GM12873 (cell line): ENCODE results near the gene PTPRE.

ENCODE experiments used
- TF ChIP-seq, protein P1 (sequence below): IDR thresholded peaks from 2 replicates; pipeline ENCODE4 v1.5.1; 2012; ENCODE audit warnings: low read depth, mild to moderate bottlenecking, moderate library complexity, low read length, control low read depth; ENCODE audit not compliant: insufficient read depth; ENCODE audit errors: missing control alignments

Gene PTPRE

DNA sequence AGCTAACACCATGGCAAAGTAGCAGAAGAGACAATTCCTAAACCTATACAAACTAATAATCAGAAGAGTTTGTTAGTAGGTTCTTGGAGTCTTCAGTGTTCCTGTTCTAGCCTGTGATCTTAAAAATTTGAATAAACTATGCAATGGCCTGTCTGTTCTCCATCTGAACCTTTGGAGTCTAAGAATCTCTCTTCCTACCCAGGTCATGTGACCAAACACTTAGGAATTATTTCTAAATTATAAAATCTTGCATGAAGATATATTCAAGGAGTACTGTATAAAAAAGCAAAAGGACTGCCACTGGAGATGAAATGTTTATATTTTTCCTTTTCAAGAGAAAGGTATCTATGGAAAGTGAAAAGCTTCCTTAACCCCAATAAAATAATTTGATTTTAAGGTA, 216.9 kb downstream of the PTPRE start:
- TF ChIP-seq, protein P1, sequence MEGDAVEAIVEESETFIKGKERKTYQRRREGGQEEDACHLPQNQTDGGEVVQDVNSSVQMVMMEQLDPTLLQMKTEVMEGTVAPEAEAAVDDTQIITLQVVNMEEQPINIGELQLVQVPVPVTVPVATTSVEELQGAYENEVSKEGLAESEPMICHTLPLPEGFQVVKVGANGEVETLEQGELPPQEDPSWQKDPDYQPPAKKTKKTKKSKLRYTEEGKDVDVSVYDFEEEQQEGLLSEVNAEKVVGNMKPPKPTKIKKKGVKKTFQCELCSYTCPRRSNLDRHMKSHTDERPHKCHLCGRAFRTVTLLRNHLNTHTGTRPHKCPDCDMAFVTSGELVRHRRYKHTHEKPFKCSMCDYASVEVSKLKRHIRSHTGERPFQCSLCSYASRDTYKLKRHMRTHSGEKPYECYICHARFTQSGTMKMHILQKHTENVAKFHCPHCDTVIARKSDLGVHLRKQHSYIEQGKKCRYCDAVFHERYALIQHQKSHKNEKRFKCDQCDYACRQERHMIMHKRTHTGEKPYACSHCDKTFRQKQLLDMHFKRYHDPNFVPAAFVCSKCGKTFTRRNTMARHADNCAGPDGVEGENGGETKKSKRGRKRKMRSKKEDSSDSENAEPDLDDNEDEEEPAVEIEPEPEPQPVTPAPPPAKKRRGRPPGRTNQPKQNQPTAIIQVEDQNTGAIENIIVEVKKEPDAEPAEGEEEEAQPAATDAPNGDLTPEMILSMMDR, result no peak

DNA sequence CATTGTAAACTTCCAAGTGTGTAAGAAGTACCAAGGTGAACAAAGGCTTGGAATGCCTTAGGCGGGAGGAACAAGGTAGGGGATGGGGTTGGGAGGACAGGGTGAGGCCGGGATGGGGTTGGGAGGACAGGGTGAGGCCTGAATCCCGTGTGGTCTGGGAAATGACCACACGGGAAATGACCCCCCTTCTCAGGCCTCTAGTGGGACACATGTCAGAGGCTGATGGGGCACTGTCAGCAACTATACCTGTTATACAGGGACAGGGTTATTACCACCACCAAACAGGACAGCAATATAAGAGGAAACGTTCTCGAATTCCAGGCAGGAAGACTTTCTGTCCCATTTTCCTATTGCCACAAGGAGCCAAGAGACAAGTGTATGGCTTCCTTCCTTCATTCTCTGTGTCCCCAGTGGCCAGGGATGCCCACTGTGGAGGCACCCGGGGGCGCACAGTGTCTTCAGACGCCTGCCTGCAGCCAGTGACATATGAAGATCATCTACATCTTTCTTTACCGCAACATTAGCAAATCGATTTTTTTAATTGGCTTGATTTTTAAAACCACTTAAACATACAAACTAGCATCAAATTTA, 218.0 kb downstream of the PTPRE start:
- TF ChIP-seq, protein P1, result no peak

DNA sequence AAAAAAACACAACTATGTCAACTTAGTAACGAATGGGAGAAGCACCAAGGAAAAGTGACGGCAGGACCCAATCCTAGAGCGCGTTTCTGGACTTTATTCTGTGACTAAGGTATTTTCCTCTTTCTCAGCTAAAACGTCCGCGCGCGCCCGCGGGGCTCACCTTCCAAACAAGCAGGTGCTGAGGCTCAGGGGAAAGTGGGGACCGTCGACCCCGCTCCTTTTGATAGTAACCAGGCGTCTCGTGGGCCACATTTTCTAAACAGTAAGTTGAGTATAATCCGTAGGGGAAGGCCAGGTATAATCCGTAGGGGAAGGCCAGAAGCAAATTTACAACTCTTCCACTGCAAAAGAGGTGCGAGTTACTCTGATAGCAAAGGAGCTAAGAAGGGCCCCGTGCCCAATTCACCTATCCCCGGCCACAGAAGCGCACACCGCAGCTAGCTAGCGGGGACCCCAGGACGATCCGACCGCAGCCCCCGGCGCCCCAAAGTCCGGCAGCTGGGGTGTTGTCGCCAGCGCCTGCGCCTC, 218.6 kb downstream of the PTPRE start:
- TF ChIP-seq, protein P1, result no peak

DNA sequence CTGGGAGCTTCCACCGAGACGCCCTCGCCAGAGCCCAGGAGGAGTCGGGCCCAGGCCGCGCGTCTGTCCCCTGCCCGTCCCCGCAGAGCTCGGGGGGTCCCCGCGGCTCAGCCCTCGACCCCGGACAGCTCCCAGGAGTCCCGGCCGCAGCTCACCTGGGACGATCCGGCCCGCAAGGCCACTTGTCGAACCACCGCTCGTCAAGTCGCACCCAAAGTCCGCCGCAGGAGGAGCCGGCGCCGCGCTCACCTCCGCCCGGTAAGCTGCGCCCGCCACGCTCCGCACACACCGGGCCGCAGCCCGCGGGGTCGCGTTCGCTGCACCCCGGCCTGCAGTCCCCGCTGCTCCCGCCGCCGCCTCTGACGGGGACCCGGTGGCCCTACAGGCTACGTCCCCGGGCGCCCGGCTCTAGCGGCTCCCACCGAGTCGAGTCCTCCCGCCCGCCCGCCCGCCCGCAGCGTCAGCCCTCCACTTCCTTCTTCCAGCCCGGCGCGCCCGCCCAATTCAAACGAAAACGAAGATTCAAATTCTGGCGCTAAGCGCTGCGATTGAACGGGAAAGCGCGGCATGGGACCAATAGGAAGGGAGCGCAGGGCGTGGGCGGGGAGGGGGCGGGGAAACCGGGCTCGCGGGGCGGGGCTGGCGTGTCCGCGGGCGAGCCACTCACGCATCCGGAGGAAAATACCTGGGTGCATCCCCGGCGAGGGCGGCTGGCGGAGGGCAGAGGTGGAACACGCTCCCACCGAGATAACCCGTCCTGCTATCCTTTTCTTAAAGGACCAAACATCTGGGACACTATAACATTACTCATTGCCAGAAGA, 219.3 kb downstream of the PTPRE start, which contains the start of gene MKI67:
Gene MKI67, minus strand, starts transcription at position 480 of the 821 bp plus-strand sequence. CDS start 756 bp downstream, outside the sequence.
- TF ChIP-seq, protein P1, result no peak

DNA sequence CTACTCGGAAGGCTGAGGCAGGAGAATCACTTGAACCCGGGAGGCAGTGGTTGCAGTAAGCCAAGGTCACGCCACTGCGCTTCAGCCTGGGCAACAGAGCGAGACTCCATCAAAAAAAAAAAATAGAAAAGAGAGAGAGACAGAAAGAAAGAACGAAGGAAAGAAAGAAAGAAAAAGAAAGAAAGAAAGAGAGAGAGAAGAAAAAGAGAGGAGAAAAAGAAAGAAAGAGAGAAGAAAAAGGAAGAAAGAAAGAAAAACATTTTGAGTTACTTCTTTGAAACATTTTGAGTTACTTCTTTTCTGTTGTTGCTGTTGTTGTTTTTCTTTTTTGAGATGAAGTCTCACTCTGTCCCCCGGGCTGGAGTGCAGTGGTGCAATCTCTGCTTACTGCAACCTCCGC, 221.7 kb downstream of the PTPRE start:
- TF ChIP-seq, protein P1, result no peak

DNA sequence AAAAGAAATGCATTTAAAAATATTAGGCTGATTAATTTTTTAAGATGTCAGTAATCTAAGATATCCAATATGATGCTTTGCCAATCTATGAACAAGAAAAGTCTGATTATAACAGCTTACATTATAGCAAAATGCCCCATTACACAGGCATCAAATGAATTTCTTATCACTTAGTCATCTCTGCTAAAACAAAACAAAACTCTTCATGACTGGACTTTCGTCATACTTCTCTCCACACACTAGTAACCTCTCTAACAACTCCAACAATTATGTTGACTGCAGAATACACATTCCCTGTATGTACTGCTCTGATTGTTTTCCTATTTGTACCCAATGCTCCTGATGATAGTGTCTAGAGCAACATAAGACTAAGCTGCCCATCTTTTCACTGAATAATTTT, 223.1 kb downstream of the PTPRE start:
- TF ChIP-seq, protein P1, result no peak
